NCI-H146 (cell line): Measurements from ENCODE around the gene C16orf89.

ENCODE experiments used
- DNase-seq: peaks from one replicate; lab custom pipeline; 2025; lab: John Stamatoyannopoulos, UW

The C16orf89 gene

GRCh38 chr16:5028950-5029475 lies 36.7 kb downstream of the C16orf89 start:
- DNase-seq, result no peak

GRCh38 chr16:5027575-5028235 lies 38.1 kb downstream of the C16orf89 start:
- no peak for DNase-seq

- no peak for DNase-seq
Observed at GRCh38 chr16:5027086-5027485, 38.7 kb downstream of the C16orf89 start.

- no peak for DNase-seq
Observed at GRCh38 chr16:5026664-5027063, 39.1 kb downstream of the C16orf89 start.

- peak; percentile 64 for DNase-seq
Observed at GRCh38 chr16:5025171-5025632, 40.6 kb downstream of the C16orf89 start.

GRCh38 chr16:5024632-5025031 lies 41.1 kb downstream of the C16orf89 start:
- peak; percentile 75 for DNase-seq

GRCh38 chr16:5022521-5022920 lies 43.2 kb downstream of the C16orf89 start:
- DNase-seq, result no peak

- DNase-seq, result no peak
Observed at GRCh38 chr16:5020551-5020950, 45.2 kb downstream of the C16orf89 start.

GRCh38 chr16:5019775-5020174 lies 46.0 kb downstream of the C16orf89 start:
- DNase-seq, result no peak

GRCh38 chr16:5018793-5019192 lies 47.0 kb downstream of the C16orf89 start:
- no peak for DNase-seq

GRCh38 chr16:5017678-5017969 lies 48.1 kb downstream of the C16orf89 start:
- no peak for DNase-seq

- DNase-seq, result no peak
Observed at GRCh38 chr16:5016967-5017677, 48.6 kb downstream of the C16orf89 start.

- DNase-seq, result no peak
Observed at GRCh38 chr16:5015887-5016286, 49.9 kb downstream of the C16orf89 start.

GRCh38 chr16:5015351-5015750 lies 50.4 kb downstream of the C16orf89 start:
- no peak for DNase-seq

GRCh38 chr16:5012887-5013286 lies 52.9 kb downstream of the C16orf89 start:
- no peak for DNase-seq

GRCh38 chr16:5011637-5012036 lies 54.1 kb downstream of the C16orf89 start:
- DNase-seq, result no peak

- no peak for DNase-seq
Observed at GRCh38 chr16:5010576-5011329, 55.0 kb downstream of the C16orf89 start.

GRCh38 chr16:5008311-5008731 lies 57.4 kb downstream of the C16orf89 start:
- DNase-seq, result no peak

GRCh38 chr16:5007256-5007655 lies 58.5 kb downstream of the C16orf89 start:
- no peak for DNase-seq

- DNase-seq, result no peak
Observed at GRCh38 chr16:5006348-5007193, 59.2 kb downstream of the C16orf89 start.

- DNase-seq, result no peak
Observed at GRCh38 chr16:5005916-5006315, 59.8 kb downstream of the C16orf89 start.

- no peak for DNase-seq
Observed at GRCh38 chr16:5004311-5004710, 61.4 kb downstream of the C16orf89 start.
